HepG2 (cell line): Measurements from ENCODE around the gene C20orf96. TPM values are rescaled to one million over a fixed set of nuclear protein-coding genes. Genes with fewer than 3 reads are reported as not detected.

Experiments
- AHR ChIP-seq: IDR thresholded peaks from 2 replicates; pipeline ENCODE4 v1.6.1; 2018; ENCODE audit warnings: missing genetic modification reagents, missing compliant biosample characterization
- AKAP8 ChIP-seq: sonication (generic); formaldehyde crosslinking; IDR thresholded peaks from 2 replicates; pipeline ENCODE4 v1.5.1; 2020; ENCODE audit warnings: mild to moderate bottlenecking, missing genetic modification reagents
- IKZF4 ChIP-seq: sonication (generic); formaldehyde crosslinking; IDR thresholded peaks from 2 replicates; pipeline ENCODE4 v1.5.1; 2020; ENCODE audit warnings: borderline replicate concordance, mild to moderate bottlenecking, low read depth, missing genetic modification reagents; ENCODE audit errors: not compliant biosample characterization
- MBD4 ChIP-seq: IDR thresholded peaks from 2 replicates; pipeline ENCODE4 v1.6.1; 2012; ENCODE audit warnings: low read length, inconsistent platforms, borderline replicate concordance
- MEIS2 ChIP-seq: sonication (generic); formaldehyde crosslinking; IDR thresholded peaks from 2 replicates; pipeline ENCODE4 v1.9.0; 2021; ENCODE audit warnings: mild to moderate bottlenecking, missing genetic modification reagents
- POLR2AphosphoS2 ChIP-seq: IDR thresholded peaks from 2 replicates; pipeline ENCODE4 v1.6.1; 2011; ENCODE audit warnings: low read depth, low read length, improper control_type of control experiment
- SMAD9 ChIP-seq: sonication (generic); formaldehyde crosslinking; IDR thresholded peaks from 2 replicates; pipeline ENCODE4 v1.5.1; 2020; ENCODE audit warnings: mild to moderate bottlenecking, missing genetic modification reagents
- TCF12 ChIP-seq, 2 experiments: fragments of 450-650 bp in 1 of 2; sonication (generic) in 1 of 2; formaldehyde crosslinking in 1 of 2; IDR thresholded peaks; 2 replicates each; pipeline versions ENCODE4 v1.6.1 to v1.8.0; 2017 to 2022; ENCODE audit warnings: antibody characterized with exemption in 1 of 2, mild to moderate bottlenecking in 1 of 2, missing genetic modification reagents in 1 of 2, moderate library complexity in 1 of 2
- ZBTB42 ChIP-seq: sonication (generic); formaldehyde crosslinking; IDR thresholded peaks from 2 replicates; pipeline ENCODE4 v1.5.0; 2020; ENCODE audit warnings: mild to moderate bottlenecking, missing genetic modification reagents
- ZFP1 ChIP-seq: IDR thresholded peaks from 2 replicates; pipeline ENCODE4 v1.6.1; 2016
- ZFP36L2 ChIP-seq: sonication (generic); formaldehyde crosslinking; IDR thresholded peaks from 2 replicates; pipeline ENCODE4 v1.4.0; 2020; ENCODE audit warnings: missing genetic modification reagents
- ZIK1 ChIP-seq: sonication (generic); formaldehyde crosslinking; IDR thresholded peaks from 2 replicates; pipeline ENCODE4 v1.5.0; 2020; ENCODE audit warnings: mild to moderate bottlenecking, low read depth, missing genetic modification reagents, borderline replicate concordance
- ZNF510 ChIP-seq: sonication (generic); formaldehyde crosslinking; IDR thresholded peaks from 2 replicates; pipeline ENCODE4 v1.4.0; 2020; ENCODE audit warnings: low read depth, mild to moderate bottlenecking, missing genetic modification reagents
- ZNF816 ChIP-seq: sonication (generic); formaldehyde crosslinking; IDR thresholded peaks from 2 replicates; pipeline ENCODE4 v1.8.0; 2022; ENCODE audit warnings: missing genetic modification reagents, mild to moderate bottlenecking, borderline replicate concordance
- ZSCAN21 ChIP-seq: sonication (generic); formaldehyde crosslinking; IDR thresholded peaks from 2 replicates; pipeline ENCODE4 v1.8.0; 2022; ENCODE audit warnings: mild to moderate bottlenecking, missing genetic modification reagents, moderate library complexity, borderline replicate concordance
- polyA plus RNA-seq, 8 experiments: library from polyadenylated mRNA; depleted of rRNA in 3 of 8; stranded (reverse) in 7 of 8; unstranded in 1 of 8; fragments of >200 nt; fragmentation: Illumina TruSeq in 4 of 8; extraction: Trizol in 4 of 8; gene quantifications; 2 replicates each; pipeline versions ENCODE4 v1.2.1 to v1.2.3, GENCODE V29; 2011 to 2016; ENCODE audit warnings: low read depth in 4 of 8, missing spikeins in 1 of 8, mixed read lengths in 1 of 8; ENCODE audit not compliant: insufficient read depth in 1 of 8
- total RNA-seq, 5 experiments: library from RNA; depleted of rRNA; stranded (reverse); fragments of >200 nt; fragmentation: Illumina TruSeq; extraction: Trizol; gene quantifications; 2 replicates each; pipeline ENCODE4 v1.2.3, GENCODE V29; 2016; ENCODE audit warnings: low read depth in 1 of 5
- TF ChIP-seq, protein P1 (sequence below): sonication (generic); formaldehyde crosslinking; conservative IDR thresholded peaks from 2 replicates; pipeline ENCODE4 v1.5.0; 2020; ENCODE audit warnings: missing genetic modification reagents
- TF ChIP-seq, protein P2 (sequence below): sonication (generic); formaldehyde crosslinking; IDR thresholded peaks from 2 replicates; pipeline ENCODE4 v1.4.0; 2020; ENCODE audit warnings: missing genetic modification reagents, borderline replicate concordance
- TF ChIP-seq, protein P3 (sequence below): IDR thresholded peaks from 2 replicates; pipeline ENCODE4 v1.6.1; 2016; ENCODE audit warnings: low read depth, missing genetic modification reagents, missing compliant biosample characterization

The C20orf96 gene
- total and polyA plus RNA-seq, 2 of the 13 experiments (the other 11 are each of a cell fraction or from before 2014, with no cell fraction given): 3.8 to 20.6 TPM

DNA sequence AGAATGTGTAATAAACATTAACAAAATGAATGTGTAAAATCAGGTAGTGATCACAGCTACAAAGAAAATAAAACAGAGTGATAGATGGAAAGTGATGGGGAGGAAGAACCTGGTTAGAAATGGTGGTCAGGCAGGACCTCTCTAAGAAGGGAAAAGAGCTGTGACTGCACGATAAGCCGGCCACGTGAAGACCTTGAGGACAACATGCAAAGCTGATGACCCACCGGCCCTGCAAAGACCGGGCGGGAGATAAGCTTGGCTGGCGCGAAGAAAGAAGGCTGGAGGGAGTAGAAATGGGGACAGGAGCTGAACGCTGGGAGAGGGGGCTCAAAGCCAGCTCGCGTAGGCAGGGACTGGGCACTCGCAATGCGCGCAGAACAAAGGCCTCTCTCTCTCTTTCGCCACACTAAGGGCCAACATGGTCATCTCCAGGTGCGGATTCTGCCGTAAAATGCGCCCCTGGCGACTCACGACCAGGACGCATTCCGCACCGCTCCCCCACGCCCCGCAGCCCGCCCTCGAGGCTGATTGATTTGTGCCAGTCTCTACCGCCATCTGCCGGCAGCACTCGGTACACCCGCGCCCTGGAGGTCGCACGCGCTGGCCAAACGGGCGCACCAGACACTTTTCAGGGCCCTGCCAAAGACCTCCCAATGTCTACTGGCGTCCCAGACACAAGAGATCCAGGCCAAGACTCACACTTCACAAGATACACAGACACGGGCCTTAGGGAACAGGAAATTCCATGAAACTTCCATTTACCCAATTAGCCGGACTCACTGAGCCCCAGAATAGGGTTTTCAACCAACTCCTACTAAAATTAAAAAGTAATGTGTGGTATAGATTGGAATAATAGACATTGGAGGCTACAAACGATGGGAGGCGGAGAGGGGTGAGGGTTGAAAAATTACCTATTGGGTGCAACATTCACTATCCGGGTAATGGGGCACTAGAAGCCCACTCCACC, 23.7 kb downstream of the C20orf96 start (continued):
- TF ChIP-seq, protein P1, sequence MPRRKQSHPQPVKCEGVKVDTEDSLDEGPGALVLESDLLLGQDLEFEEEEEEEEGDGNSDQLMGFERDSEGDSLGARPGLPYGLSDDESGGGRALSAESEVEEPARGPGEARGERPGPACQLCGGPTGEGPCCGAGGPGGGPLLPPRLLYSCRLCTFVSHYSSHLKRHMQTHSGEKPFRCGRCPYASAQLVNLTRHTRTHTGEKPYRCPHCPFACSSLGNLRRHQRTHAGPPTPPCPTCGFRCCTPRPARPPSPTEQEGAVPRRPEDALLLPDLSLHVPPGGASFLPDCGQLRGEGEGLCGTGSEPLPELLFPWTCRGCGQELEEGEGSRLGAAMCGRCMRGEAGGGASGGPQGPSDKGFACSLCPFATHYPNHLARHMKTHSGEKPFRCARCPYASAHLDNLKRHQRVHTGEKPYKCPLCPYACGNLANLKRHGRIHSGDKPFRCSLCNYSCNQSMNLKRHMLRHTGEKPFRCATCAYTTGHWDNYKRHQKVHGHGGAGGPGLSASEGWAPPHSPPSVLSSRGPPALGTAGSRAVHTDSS (CRISPR knock-in tag): no peak
- no peak for TF ChIP-seq TCF12 (IDR thresholded peaks at IDR 0.05)
- 0 out of 2 replicates have a peak, but pooled peaks have one; percentile 27 for TF ChIP-seq TCF12 (CRISPR knock-in tag; IDR thresholded peaks at IDR 0.05)
- peak; percentile 92; the same call in 1 of the 2 replicates for TF ChIP-seq ZIK1 (CRISPR knock-in tag)
- TF ChIP-seq, protein P2, sequence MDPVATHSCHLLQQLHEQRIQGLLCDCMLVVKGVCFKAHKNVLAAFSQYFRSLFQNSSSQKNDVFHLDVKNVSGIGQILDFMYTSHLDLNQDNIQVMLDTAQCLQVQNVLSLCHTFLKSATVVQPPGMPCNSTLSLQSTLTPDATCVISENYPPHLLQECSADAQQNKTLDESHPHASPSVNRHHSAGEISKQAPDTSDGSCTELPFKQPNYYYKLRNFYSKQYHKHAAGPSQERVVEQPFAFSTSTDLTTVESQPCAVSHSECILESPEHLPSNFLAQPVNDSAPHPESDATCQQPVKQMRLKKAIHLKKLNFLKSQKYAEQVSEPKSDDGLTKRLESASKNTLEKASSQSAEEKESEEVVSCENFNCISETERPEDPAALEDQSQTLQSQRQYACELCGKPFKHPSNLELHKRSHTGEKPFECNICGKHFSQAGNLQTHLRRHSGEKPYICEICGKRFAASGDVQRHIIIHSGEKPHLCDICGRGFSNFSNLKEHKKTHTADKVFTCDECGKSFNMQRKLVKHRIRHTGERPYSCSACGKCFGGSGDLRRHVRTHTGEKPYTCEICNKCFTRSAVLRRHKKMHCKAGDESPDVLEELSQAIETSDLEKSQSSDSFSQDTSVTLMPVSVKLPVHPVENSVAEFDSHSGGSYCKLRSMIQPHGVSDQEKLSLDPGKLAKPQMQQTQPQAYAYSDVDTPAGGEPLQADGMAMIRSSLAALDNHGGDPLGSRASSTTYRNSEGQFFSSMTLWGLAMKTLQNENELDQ: 0 out of 2 replicates have a peak, but pooled peaks have one; percentile 36
- peak; percentile 91; the same call in 1 of the 2 replicates for TF ChIP-seq ZNF816 (CRISPR knock-in tag)
- no peak for TF ChIP-seq ZFP36L2 (CRISPR knock-in tag)
- TF ChIP-seq ZSCAN21 (CRISPR knock-in tag): peak; percentile 64; the same call in 1 of the 2 replicates
- TF ChIP-seq AKAP8 (CRISPR knock-in tag): no peak; the same call in 1 of the 2 replicates
- peak; percentile 72 for TF ChIP-seq IKZF4 (CRISPR knock-in tag)
- TF ChIP-seq, protein P3, sequence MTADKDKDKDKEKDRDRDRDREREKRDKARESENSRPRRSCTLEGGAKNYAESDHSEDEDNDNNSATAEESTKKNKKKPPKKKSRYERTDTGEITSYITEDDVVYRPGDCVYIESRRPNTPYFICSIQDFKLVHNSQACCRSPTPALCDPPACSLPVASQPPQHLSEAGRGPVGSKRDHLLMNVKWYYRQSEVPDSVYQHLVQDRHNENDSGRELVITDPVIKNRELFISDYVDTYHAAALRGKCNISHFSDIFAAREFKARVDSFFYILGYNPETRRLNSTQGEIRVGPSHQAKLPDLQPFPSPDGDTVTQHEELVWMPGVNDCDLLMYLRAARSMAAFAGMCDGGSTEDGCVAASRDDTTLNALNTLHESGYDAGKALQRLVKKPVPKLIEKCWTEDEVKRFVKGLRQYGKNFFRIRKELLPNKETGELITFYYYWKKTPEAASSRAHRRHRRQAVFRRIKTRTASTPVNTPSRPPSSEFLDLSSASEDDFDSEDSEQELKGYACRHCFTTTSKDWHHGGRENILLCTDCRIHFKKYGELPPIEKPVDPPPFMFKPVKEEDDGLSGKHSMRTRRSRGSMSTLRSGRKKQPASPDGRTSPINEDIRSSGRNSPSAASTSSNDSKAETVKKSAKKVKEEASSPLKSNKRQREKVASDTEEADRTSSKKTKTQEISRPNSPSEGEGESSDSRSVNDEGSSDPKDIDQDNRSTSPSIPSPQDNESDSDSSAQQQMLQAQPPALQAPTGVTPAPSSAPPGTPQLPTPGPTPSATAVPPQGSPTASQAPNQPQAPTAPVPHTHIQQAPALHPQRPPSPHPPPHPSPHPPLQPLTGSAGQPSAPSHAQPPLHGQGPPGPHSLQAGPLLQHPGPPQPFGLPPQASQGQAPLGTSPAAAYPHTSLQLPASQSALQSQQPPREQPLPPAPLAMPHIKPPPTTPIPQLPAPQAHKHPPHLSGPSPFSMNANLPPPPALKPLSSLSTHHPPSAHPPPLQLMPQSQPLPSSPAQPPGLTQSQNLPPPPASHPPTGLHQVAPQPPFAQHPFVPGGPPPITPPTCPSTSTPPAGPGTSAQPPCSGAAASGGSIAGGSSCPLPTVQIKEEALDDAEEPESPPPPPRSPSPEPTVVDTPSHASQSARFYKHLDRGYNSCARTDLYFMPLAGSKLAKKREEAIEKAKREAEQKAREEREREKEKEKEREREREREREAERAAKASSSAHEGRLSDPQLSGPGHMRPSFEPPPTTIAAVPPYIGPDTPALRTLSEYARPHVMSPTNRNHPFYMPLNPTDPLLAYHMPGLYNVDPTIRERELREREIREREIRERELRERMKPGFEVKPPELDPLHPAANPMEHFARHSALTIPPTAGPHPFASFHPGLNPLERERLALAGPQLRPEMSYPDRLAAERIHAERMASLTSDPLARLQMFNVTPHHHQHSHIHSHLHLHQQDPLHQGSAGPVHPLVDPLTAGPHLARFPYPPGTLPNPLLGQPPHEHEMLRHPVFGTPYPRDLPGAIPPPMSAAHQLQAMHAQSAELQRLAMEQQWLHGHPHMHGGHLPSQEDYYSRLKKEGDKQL: no peak
- TF ChIP-seq SMAD9 (CRISPR knock-in tag): peak; percentile 97
- TF ChIP-seq ZNF510 (CRISPR knock-in tag): peak; percentile 84; the same call in 1 of the 2 replicates
- peak; percentile 95 for TF ChIP-seq ZBTB42 (CRISPR knock-in tag)
- TF ChIP-seq AHR (CRISPR knock-in tag): peak; percentile 91
- no peak for TF ChIP-seq MBD4
- no peak for TF ChIP-seq POLR2AphosphoS2
- TF ChIP-seq ZFP1: 0 out of 2 replicates have a peak, but pooled peaks have one; percentile 28
- TF ChIP-seq MEIS2 (CRISPR knock-in tag): peak; percentile 93; the same call in 1 of the 2 replicates
